ENCODE results near the gene B4GALNT3. TPM values are rescaled to one million over a fixed set of nuclear protein-coding genes. Genes with fewer than 3 reads are reported as not detected.

Gene B4GALNT3
- total and polyA plus RNA-seq, 7 donors: 0.21 to 4.0 (median 0.57) TPM

Other genes with a start within 250 kb of the B4GALNT3 start
- gene SLC6A12, start 245.8 kb upstream of the B4GALNT3 start, total RNA-seq: under 1 TPM; 0.30 to 0.90 (median 0.58) TPM
- under 1 TPM; 0.07 to 0.30 (median 0.07) TPM for gene SLC6A12, start 245.8 kb upstream of the B4GALNT3 start, polyA plus RNA-seq
- gene SLC6A13, start 197.1 kb upstream of the B4GALNT3 start, total RNA-seq: 1 to 10 TPM in 1 of 4 donors, under 1 TPM in 2, not detected in 1; 0.47 to 1.6 (median 0.53) TPM
- gene SLC6A13, start 197.1 kb upstream of the B4GALNT3 start, polyA plus RNA-seq: under 1 TPM; 0.07 to 0.52 (median 0.08) TPM
- 10 to 100 TPM; 24.8 to 49.5 (median 26.9) TPM for gene KDM5A, start 70.6 kb upstream of the B4GALNT3 start, total RNA-seq
- 10 to 100 TPM in 1 of 3 donors, 1 to 10 TPM in 2; 4.0 to 11.8 (median 5.2) TPM for gene KDM5A, start 70.6 kb upstream of the B4GALNT3 start, polyA plus RNA-seq
- gene CCDC77, start 58.3 kb upstream of the B4GALNT3 start, total RNA-seq: 1 to 10 TPM; 2.8 to 4.5 (median 3.4) TPM
- 1 to 10 TPM; 3.9 to 7.8 (median 5.3) TPM for gene CCDC77, start 58.3 kb upstream of the B4GALNT3 start, polyA plus RNA-seq
- gene NINJ2, start 203.5 kb downstream of the B4GALNT3 start, total RNA-seq: 10 to 100 TPM; 32.6 to 37.3 (median 33.0) TPM
- gene NINJ2, start 203.5 kb downstream of the B4GALNT3 start, polyA plus RNA-seq: 10 to 100 TPM; 11.8 to 66.6 (median 49.1) TPM